Hypothalamus (tissue), 51 donors: Measurements from ENCODE around the gene FKBP14.

Source experiments
- DNase-seq, 51 donors: peaks; one replicate each; lab custom pipeline; 2025; lab: John Stamatoyannopoulos, UW

Gene FKBP14

GRCh38 chr7:29995652-29996051 is 30.9 kb downstream of the FKBP14 start:
- DNase-seq: no peak

GRCh38 chr7:29993140-29993539 is 33.4 kb downstream of the FKBP14 start:
- DNase-seq: no peak

DNA sequence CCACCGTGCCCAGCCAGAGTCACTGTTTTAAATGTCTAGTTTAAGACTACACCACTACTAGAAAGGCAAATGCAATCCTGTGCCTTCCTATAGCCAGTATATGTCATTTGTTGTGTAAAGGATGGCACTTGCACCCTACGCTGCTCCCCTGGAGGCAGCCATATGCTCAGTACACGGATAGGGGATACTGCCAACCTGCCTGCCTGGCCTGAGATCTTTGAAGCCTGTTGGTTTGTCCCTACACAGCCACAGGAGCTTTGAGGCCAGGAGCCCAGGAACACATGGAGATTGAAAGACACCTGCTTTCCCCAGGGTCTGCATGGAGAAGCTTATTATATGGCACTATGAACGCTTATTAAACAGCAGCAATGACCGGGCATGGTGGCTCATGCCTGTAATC is 34.6 kb downstream of the FKBP14 start:
- no peak for DNase-seq

DNA sequence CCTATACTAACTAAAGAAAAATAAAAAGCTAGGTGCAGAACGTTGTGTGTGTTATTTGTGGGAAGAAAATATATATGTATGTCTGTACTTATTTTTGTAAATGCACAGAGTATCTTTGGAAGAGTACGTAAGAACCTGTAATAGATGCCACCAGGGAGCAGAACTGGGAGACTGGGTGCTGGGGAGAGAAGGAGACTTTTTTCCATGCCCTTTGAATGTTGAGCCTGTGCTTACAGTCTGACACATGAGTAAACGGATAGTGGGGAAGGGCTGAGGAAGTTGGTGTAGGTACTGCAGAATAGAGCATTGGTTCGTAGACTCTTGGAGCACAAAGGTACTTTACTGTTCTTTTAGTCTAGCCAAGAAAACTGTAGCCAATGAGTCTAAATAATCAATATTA is 35.6 kb downstream of the FKBP14 start:
- no peak for DNase-seq

- peak in 41 of 51 donors; percentile 17 to 77 (median 53) for DNase-seq
Measured at GRCh38 chr7:29989257-29989995, 37.1 kb downstream of the FKBP14 start, which contains the start of gene SCRN1. TSS of gene SCRN1 (minus strand) at chr7:29989801. CDS start at chr7:29969067, 20,734 bp downstream.

GRCh38 chr7:29988424-29989256 is 37.9 kb downstream of the FKBP14 start:
- peak in 30 of 51 donors; percentile 20 to 77 (median 43) for DNase-seq

- peak in 1 of 51 donors; percentile 58 for DNase-seq
Measured at GRCh38 chr7:29987811-29988317, 38.6 kb downstream of the FKBP14 start.

DNA sequence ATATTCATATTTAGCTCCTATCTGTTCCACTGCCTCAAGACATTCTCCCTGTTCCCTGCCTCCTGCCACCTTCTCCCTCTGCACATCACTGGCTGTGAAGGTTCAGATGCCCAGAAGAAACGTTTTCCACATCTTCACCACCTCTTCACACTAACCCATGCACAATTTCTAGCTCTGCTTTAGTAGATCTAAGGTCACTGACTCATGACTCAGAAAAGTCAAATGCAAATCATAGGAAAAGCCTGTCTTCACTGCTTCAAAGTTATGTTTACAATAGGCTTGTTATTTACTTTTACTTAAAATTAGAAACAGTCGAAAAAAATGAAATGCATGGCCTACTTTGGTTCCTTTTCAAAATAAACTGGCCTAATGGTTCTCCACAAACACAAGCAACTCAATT is 39.4 kb downstream of the FKBP14 start:
- DNase-seq: no peak

GRCh38 chr7:29980151-29980550 is 46.4 kb downstream of the FKBP14 start:
- no peak for DNase-seq

DNA sequence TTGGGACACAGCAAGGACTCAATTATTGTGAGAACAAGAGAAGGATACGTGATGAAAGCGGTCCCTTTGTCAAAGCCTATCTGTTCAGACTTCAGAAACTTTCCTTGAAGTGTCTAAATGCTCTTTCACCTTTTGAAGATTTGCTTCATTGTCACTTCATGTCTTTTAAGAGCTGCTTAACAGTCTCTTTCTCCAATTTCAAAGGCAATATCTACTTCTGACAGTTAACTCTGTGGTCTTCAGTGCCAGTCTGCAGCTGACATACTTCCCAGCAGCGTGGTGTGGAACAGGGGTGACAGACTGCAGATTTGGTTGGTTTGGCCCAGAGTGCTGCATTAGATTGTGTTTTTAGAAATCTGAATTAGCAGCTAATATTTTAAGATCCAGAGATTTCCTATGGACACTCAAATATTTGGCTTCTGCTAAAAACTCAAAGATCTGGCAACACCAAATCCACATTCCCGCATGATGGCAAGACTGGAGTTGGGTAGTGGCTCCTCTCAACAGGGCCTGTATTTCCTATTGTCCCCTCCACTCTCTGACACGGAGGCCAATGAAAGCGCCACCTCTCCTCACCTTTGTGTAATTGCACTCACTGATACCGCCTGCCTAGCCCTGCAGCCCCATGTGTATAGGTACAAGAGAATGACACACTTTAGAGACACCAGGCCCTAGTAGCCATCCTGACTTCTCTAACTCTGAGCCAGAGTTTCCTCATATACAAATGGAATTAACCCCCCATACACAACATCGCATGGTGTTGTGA is 48.4 kb downstream of the FKBP14 start:
- DNase-seq: no peak

DNA sequence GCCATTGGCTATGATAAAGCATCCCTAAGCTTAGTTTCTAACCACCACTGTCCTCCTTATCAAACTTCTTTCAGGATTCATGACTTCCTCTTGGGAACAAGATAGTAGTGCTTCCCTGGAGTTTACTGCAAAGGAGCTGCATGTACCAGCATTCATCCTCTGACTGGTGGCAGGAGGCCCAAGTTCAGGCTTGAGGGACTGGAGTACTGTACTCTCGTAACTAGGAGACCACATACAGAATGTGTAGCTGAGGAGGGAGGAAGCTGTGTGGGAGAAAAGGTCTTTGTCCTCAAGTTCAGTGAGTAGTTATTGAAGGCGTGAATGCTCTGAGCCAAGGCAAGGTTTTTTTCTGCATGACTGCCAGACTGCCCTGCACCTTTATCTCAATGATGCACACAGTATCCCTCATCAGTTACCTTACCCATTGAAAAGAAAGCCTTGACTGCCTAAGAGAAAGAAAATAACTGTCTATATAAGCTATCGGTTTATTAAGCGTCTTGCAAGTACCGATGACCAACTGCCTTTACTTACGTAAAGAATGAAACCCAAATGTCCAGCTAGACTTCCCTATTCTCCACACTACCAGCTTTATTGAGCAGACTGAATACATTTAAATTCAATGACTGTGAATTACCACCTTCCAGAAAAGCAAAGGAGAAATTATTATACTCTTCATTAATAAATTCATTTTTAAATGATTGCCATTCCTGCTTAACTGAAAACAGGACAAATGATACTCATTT is 49.7 kb downstream of the FKBP14 start:
- DNase-seq: peak in 20 of 51 donors; percentile 17 to 77 (median 38)

GRCh38 chr7:29976266-29976665 is 50.2 kb downstream of the FKBP14 start:
- no peak for DNase-seq

DNA sequence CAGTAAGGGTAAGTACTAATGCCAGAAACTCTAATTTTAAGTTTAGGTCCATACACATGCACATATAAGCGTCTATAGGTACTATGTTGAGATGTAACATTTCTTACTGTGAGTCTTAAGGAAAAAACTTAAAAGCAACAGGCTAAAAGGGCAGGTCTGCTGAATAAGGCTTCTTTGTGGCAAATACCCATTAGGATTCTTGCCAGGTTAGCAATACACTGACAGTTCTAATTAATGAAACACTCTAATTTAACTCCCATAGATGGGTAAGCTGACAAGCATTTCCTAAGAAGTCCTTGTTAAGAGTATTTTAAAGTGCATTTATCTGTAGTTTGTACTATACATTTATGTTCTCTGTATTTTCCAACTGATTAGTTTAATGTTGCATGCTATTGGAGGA is 50.9 kb downstream of the FKBP14 start:
- peak in 1 of 51 donors; percentile 33 for DNase-seq

- no peak for DNase-seq
Measured at GRCh38 chr7:29974286-29974685, 52.2 kb downstream of the FKBP14 start.

- DNase-seq: no peak
Measured at GRCh38 chr7:29972315-29972669, 54.2 kb downstream of the FKBP14 start.

DNA sequence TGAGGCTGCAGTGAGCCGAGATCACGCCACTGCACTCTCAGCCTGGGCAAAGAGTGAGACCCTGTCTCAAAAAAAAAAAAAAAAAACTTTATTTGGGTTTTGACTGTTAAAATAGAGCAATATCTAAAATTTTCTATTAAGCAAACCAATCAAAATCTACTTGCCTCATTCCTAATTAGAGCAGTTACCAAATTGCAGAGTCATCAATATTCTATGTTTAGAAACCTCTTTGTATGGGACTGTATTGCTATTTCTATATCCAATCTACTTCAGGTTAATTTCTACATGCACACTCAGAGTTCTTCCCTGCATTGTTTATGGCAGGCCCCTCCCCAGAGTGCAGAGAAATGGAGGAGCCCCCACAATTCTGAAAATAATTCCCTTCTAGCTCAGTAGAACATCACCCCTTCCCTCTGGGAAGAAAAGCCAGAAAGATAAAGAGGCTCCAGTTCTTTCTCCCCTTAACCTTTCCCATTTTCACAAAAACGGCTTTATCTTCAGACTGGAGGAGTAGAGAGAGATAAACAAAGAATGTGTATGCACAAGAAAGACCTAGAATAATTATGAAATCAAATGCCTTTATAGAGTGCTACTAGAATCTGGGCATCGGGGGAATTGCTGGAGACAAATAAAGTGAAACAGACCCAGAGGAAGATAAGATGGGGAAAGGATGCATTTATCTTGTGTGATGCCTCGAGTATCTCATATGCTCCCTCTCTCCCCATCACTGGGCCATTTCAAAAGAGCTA is 54.8 kb downstream of the FKBP14 start:
- no peak for DNase-seq

DNA sequence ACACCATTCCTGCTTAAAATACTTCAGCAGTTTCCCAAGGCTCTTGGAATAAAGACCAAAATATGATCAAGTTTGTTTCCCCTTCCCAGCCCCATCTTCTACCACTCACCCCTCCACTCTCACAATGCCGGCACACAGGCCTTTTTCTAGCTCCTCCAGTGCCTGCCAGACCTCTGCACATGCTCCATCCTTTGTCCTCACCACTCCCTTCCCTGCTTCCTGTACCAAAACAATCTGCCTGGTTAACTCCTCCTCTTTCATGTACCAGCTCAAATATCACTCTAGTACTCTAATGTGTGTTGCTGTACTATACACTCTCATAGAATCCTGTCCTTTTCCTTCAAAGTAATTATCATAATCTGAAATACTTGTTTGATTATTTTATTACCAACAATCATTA is 56.3 kb downstream of the FKBP14 start:
- DNase-seq: peak in 1 of 51 donors; percentile 24

GRCh38 chr7:29969738-29970137 is 56.8 kb downstream of the FKBP14 start:
- DNase-seq: peak in 1 of 51 donors; percentile 50

GRCh38 chr7:29968683-29969395 is 57.7 kb downstream of the FKBP14 start:
- peak in 4 of 51 donors; percentile 28 to 75 (median 62) for DNase-seq
